GM19463 (cell line): ENCODE data around the gene GOLGA8R.
"Not testable (repeated sequence)": the region's sequence is repeated elsewhere in the genome, so short reads cannot be mapped to it uniquely, and the experiment has no call there.

ENCODE experiments used
- ATAC-seq: cut with Tn5 transposase; IDR thresholded peaks from one replicate; pipeline ENCODE4 v1.9.1; 2021; ENCODE audit warnings: mild to moderate bottlenecking, moderate library complexity; ENCODE audit not compliant: unreplicated experiment

Gene GOLGA8R

DNA sequence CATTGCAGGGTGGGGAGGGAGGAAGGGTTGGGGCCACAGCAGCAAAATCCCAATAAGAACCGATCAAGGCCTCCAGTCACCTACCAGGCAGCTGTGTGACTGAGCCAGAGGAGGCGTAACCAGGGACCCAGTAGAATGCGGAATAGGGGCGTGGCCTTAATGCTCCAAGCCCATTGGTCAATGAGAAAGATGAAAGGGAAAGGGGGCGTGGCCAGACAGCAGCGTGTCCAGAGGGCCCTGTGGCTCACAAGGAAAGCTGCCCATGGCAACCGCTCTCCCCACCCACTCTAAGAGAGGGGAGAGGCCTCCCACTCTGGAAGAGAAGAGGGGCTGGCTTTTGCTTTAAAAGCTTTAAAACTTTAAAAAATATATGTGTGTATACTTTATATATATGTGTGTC lies at the start of gene GOLGA8R:
Gene GOLGA8R (minus strand): TSS at position 101 of the 400 bp plus-strand sequence. CDS start 98 bp downstream, at position 3.
- not testable (repeated sequence) for ATAC-seq

DNA sequence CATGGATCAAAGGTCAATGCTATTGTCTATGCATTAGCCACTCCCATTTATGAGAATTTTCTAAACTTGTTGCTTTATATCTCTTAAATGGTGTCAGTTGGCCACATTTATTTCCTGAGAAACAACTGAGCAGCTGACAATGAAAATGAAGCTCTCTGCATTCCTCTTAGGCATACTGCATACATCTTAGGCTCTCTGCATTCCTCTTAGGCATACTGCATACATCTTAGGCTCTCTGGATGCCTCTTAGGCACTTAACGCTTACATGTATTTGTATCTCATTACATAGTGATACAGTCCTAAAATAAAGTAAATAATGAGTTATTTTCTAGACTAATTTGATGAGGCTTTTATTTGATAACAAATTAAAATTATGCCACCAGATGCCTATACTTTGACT lies 49.8 kb upstream of the GOLGA8R start:
- ATAC-seq = not testable (repeated sequence)

DNA sequence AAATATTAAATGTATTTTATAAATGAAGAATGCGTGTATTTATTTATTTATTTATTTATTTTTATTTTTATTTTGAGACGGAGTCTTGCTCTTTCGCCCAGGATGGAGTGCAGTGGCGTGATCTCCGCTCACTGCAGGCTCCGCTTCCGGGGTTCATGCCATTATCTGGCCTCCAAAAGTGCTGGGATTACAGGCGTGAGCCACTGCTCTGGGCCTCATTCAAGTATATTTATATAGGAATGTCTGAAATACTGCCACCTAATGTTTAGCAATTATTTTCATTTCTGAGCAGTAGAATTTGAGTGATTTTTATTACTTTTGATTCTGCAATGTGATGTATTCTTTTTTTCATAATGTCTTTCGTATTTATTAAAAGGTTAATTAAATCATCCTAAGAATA lies 48.1 kb upstream of the GOLGA8R start:
- ATAC-seq = not testable (repeated sequence)

DNA sequence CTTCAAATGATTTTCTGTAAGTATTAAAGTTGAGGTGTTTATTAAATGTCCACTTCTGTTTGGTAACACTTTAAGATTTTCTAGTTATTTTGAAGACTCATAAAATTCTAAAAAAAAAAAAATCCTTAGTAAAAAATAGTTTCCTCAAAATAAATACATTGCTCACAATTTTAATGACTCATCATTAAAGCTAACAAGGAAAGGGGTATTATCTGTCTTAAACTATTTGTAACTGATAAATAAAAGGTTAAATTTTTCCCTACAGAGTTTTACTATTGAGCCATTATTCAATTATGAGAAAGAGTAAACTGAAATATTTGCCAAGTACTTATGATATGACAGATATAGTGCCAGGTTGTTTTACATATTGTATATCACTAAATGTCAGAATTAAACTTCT lies 38.6 kb upstream of the GOLGA8R start:
- not testable (repeated sequence) for ATAC-seq

DNA sequence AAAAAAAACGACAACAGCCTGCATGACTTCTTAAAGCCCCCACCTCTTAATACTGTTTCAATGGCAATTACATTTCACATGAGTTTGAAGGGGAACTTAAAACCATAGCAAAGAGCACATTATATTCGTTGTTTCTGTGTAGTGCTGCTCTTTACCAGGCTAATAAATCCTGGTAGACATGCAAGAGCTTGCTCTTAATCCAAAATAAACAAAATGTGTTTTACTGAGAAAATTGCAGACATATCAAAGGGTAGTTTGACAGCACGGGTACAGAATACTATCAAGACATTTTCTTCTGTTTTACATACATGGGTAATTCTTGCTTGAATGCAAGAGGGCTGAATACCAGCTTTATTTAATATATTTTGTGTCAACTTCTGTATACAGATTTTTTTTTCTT lies 24.3 kb upstream of the GOLGA8R start:
- ATAC-seq = not testable (repeated sequence)

- not testable (repeated sequence) for ATAC-seq
These were observed 21.8 kb upstream of the GOLGA8R start for GRCh38 chr15:30435878-30436277.

- not testable (repeated sequence) for ATAC-seq
These were observed 6.7 kb upstream of the GOLGA8R start for GRCh38 chr15:30420723-30421122.

DNA sequence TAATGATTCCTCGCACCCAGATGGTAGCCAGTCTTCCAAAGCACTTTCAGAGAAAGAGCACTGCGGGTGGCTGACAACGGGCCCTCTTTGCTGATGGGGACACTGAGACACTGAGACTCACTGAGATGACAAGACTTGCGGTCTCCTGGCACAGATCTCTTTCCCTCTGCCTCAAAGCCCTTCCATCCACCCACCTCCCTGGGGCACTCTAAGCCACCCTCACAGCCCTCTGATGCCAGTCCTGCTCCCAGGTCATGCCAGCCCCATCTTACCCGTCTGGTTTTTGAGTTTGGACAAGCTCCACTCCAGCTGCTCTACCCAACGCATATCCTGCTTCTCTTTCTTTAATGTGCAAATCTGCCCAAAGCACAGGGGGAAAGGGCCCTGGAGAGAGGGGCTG lies 6.4 kb downstream of the GOLGA8R start:
- not testable (repeated sequence) for ATAC-seq

DNA sequence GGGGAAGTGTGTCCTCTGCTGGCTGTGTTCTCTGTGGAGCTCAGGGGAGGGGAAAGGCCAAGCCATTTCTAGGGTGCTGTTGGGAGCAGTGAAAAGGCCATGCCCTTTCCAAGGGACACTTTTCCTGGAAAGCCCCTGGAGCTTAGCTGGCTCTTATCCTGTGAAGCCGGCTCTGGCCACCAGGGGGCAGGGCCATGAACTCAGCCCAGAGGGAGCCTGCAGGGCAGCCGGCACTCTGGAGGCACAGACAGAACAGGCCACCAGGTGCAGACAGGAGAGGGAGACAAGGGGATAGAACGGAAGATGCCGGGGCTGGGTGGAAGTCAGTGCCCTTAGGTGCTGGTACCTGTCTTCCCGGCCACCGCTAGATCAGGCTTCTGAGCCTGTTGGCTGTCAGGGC lies 15.1 kb downstream of the GOLGA8R start:
- ATAC-seq = not testable (repeated sequence)

GRCh38 chr15:30393664-30393991 lies 20.4 kb downstream of the GOLGA8R start:
- not testable (repeated sequence) for ATAC-seq

DNA sequence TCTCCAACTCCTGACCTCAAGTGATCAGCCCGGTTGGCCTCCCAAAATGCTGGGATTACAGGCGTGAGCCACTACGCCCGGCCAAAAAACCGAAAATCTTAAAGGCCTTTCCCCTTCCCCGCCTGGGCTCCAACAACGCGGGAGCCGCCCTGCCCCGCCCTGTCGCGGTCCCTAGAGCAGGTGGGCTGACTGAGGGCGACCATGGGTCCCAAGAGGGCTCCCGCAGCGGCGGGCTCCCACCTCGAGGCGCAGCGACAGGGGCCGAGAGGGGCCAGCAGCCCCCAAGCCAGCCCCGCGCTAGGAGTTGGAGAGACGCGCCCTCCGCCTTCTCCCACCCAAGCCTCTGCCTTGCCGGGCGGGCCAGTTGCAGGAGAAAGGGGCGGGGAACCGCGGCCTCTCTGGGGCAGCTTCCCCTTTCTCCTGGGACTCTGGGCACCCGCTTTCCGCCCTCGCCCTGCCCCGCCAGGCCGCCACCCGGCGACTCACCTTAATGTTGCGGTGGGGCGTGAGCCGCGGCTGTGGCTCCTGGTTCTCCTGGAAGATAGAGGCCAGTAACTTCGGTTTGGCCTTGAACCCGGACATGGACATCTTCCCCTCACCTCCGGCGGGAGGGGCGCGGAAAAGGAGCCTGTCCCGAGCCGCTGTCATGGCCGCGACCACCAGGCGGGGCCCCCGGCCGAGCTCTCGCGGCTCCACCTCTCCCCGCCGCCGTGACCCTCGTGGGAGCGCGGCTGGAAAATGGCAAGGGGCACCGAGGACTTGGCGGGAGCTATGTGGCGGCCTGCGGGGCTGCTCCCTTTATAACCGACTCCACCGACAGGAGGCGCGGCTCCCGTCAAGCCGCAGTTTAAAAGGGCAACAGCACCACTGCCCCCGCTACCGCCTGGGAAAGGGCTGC lies 21.0 kb downstream of the GOLGA8R start, which contains the start of gene CHRFAM7A:
Gene CHRFAM7A (minus strand): TSS at position 775 of the 898 bp plus-strand sequence. CDS start 10,189 bp downstream, outside the sequence.
- ATAC-seq = not testable (repeated sequence)

GRCh38 chr15:30386318-30386887 lies 27.7 kb downstream of the GOLGA8R start:
- ATAC-seq = not testable (repeated sequence)

DNA sequence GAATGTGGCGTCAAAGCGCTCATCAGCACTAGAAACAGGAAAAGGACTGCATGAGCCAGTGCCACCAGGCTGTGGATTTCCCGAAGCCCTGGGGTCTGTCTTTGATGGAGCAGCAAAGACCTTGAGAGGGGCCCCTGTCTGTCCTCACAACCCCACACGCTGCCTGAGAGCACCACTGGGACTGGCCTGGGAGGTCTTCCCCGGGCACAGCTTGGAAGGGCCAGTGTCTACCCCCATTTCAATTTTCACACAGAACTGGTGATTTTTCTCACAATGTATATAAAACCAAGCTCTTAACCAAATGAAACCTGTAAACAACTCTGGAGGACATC lies 37.0 kb downstream of the GOLGA8R start:
- ATAC-seq = not testable (repeated sequence)

GRCh38 chr15:30376375-30377081 lies 37.5 kb downstream of the GOLGA8R start:
- ATAC-seq = not testable (repeated sequence)

DNA sequence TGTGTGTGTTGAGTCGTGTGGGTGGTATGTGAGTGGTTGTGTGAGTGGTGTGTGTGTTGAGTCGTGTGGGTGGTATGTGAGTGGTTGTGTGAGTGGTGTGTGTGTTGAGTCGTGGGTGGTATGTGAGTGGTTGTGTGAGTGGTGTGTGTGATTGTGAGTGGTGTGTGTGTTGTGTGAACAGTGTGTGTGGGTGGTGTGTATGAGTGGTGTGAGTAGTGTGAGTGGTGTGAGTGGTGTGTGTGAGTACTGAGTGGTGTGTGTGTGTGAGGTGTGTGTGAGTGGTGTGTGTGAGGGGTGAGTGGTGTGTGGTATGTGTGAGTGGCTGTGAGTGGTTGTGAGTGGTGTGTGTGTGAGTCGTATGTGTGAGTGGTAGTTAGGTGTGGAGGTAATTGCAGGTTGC lies 38.2 kb downstream of the GOLGA8R start:
- ATAC-seq = not testable (repeated sequence)

DNA sequence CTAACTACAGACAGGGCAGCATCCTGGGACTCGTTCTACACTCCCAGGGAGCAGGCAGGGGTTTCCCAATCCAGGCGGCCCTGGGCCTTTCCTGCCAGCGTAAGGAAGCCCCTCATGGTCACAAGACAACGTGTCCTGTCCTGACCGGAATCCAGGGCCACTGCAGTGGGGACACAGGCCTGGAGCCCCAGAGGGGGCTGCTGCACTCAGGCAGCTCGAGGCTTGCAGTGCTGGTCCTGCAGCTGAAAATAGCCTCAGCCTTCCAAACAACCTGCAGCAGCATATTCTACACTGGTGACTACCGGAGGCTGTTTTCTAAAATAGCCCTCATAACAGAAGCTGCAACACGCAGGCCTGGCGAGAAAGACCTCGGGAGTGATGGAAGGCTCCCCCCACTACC lies 39.2 kb downstream of the GOLGA8R start:
- ATAC-seq = not testable (repeated sequence)

- not testable (repeated sequence) for ATAC-seq
These were observed 45.8 kb downstream of the GOLGA8R start for GRCh38 chr15:30368271-30368670.

DNA sequence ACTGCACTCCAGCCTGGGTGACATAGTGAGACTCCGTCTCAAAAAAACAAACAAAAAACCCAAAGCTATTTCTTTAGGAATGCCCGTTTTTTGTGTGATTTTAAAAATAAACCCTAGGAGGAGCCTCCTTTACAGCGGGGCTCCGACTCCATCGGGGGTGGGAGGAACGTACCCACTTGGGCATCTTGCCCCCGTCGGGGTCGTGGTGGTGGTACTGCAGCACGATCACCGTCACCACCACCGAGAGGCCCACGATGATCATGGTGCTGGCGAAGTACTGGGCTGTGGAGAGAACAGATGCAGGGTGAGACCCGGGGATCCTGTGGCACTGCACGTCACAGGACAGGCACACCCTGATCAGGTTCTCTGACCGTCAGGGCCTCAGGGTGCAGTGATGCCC lies 46.8 kb downstream of the GOLGA8R start:
- not testable (repeated sequence) for ATAC-seq

DNA sequence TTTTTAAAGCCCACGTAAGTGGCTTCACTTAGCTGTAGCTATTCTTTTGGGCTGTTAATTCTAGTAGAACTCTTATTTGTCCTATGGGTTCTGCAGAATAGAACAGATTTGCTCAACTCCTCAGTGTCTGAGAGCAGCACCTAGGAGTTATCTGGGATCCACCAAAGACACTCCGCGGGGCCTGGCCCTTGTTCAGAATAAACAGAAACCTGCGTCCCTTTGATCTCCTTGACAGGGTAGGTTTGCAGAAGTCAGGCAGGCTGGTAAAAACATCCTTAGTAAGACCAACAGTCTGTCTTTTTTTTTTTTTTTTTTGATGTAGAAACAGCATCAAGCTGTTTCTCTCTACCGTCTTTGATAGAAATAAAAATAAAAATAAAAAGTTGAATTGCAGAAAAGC lies 52.7 kb downstream of the GOLGA8R start:
- not testable (repeated sequence) for ATAC-seq

DNA sequence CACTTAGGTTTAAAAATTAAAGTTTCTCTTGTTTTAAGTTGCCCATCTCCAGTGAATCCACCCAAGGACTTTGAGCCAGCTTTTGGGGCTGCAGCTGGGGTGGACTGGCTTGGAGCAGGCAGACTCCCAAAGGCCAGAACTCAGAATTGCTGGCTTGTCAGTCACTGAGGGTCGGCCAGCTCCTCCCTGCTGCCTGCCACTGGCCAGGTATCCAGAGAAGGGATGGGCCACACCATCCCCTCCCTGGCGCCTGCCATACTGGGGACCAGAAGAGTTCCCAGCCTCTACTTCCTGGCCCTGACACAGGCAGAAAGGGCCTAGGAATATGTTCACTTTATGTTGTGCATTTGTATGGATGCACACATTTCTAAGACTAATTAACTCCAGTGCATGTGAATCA lies 53.1 kb downstream of the GOLGA8R start:
- not testable (repeated sequence) for ATAC-seq

- ATAC-seq = not testable (repeated sequence)
These were observed 59.0 kb downstream of the GOLGA8R start for GRCh38 chr15:30355043-30355442.
